HepG2 (cell line): ENCODE measurements around the gene ARFGEF3. TPM values are rescaled to one million over a fixed set of nuclear protein-coding genes. Genes with fewer than 3 reads are reported as not detected.

ENCODE experiments used
- AFF4 ChIP-seq: sonication (generic); formaldehyde crosslinking; IDR thresholded peaks from 2 replicates; pipeline ENCODE4 v1.4.0; 2020; ENCODE audit warnings: missing genetic modification reagents
- ARNTL ChIP-seq: sonication (generic); formaldehyde crosslinking; IDR thresholded peaks from 2 replicates; pipeline ENCODE4 v1.4.0; 2020; ENCODE audit warnings: mild to moderate bottlenecking, missing genetic modification reagents
- HMG20B ChIP-seq: conservative IDR thresholded peaks from 2 replicates; pipeline ENCODE4 v1.6.1; 2016; ENCODE audit warnings: missing genetic modification reagents, missing compliant biosample characterization
- JUNB ChIP-seq: sonication (generic); formaldehyde crosslinking; IDR thresholded peaks from 2 replicates; pipeline ENCODE4 v1.8.0; 2022; ENCODE audit warnings: missing genetic modification reagents, mild to moderate bottlenecking, borderline replicate concordance
- KDM5A ChIP-seq: fragments of 200-600 bp; sonication (generic); IDR thresholded peaks from 2 replicates; pipeline ENCODE4 v1.7.0; 2018; ENCODE audit warnings: antibody characterized with exemption, mild to moderate bottlenecking, low read length, borderline replicate concordance
- MAFF ChIP-seq: IDR thresholded peaks from 2 replicates; pipeline ENCODE4 v1.6.1; 2011; ENCODE audit warnings: low read depth, low read length, improper control_type of control experiment
- NBN ChIP-seq: fragments of 450-650 bp; conservative IDR thresholded peaks from 2 replicates; pipeline ENCODE4 v1.6.1; 2017
- NR3C1 ChIP-seq: sonication (generic); formaldehyde crosslinking; IDR thresholded peaks from 2 replicates; pipeline ENCODE4 v1.4.0; 2020; ENCODE audit warnings: missing genetic modification reagents
- POGK ChIP-seq: sonication (generic); formaldehyde crosslinking; conservative IDR thresholded peaks from 2 replicates; pipeline ENCODE4 v1.8.0; 2022; ENCODE audit warnings: mild to moderate bottlenecking, moderate library complexity, missing genetic modification reagents
- SAP130 ChIP-seq: IDR thresholded peaks from 2 replicates; pipeline ENCODE4 v1.6.1; 2016; ENCODE audit warnings: low read depth
- SRY ChIP-seq: sonication (generic); formaldehyde crosslinking; IDR thresholded peaks from 2 replicates; pipeline ENCODE4 v1.8.0; 2022; ENCODE audit warnings: mild to moderate bottlenecking, missing genetic modification reagents
- SUZ12 ChIP-seq: fragments of 150-350 bp; IDR thresholded peaks from 2 replicates; pipeline ENCODE4 v1.6.1; 2014; ENCODE audit warnings: low read depth, low read length
- ZBTB44 ChIP-seq: sonication (generic); formaldehyde crosslinking; IDR thresholded peaks from 2 replicates; pipeline ENCODE4 v1.4.0; 2020; ENCODE audit warnings: missing genetic modification reagents
- ZFAT ChIP-seq: sonication (generic); formaldehyde crosslinking; conservative IDR thresholded peaks from 2 replicates; pipeline ENCODE4 v1.8.1; 2023; ENCODE audit warnings: missing genetic modification reagents, inconsistent platforms
- ZMAT5 ChIP-seq: sonication (generic); formaldehyde crosslinking; IDR thresholded peaks from 2 replicates; pipeline ENCODE4 v1.5.0; 2020; ENCODE audit warnings: mild to moderate bottlenecking, low read depth, missing genetic modification reagents, borderline replicate concordance
- ZNF383 ChIP-seq: sonication (generic); formaldehyde crosslinking; IDR thresholded peaks from 2 replicates; pipeline ENCODE4 v1.4.0; 2020; ENCODE audit warnings: missing genetic modification reagents, mild to moderate bottlenecking, borderline replicate concordance
- ZNF496 ChIP-seq: sonication (generic); formaldehyde crosslinking; IDR thresholded peaks from 2 replicates; pipeline ENCODE4 v1.8.1; 2023; ENCODE audit warnings: mild to moderate bottlenecking, moderate library complexity, missing genetic modification reagents; ENCODE audit not compliant: insufficient replicate concordance
- ZNF556 ChIP-seq: sonication (generic); formaldehyde crosslinking; IDR thresholded peaks from 2 replicates; pipeline ENCODE4 v1.4.0; 2020; ENCODE audit warnings: mild to moderate bottlenecking, missing genetic modification reagents, borderline replicate concordance
- ZNF703 ChIP-seq: sonication (generic); formaldehyde crosslinking; IDR thresholded peaks from 2 replicates; pipeline ENCODE4 v1.5.1; 2020; ENCODE audit warnings: missing genetic modification reagents, mild to moderate bottlenecking, moderate library complexity, borderline replicate concordance
- ZNF724P ChIP-seq: sonication (generic); formaldehyde crosslinking; IDR thresholded peaks from 2 replicates; pipeline ENCODE4 v1.8.0; 2022; ENCODE audit warnings: missing genetic modification reagents, borderline replicate concordance
- ZNF792 ChIP-seq: IDR thresholded peaks from 2 replicates; pipeline ENCODE4 v1.6.1; 2016
- polyA plus RNA-seq, 8 experiments: library from polyadenylated mRNA; depleted of rRNA in 3 of 8; stranded (reverse) in 7 of 8; unstranded in 1 of 8; fragments of >200 nt; fragmentation: Illumina TruSeq in 4 of 8; extraction: Trizol in 4 of 8; gene quantifications; 2 replicates each; pipeline versions ENCODE4 v1.2.1 to v1.2.3, GENCODE V29; 2011 to 2016; ENCODE audit warnings: low read depth in 4 of 8, missing spikeins in 1 of 8, mixed read lengths in 1 of 8; ENCODE audit not compliant: insufficient read depth in 1 of 8
- total RNA-seq, 5 experiments: library from RNA; depleted of rRNA; stranded (reverse); fragments of >200 nt; fragmentation: Illumina TruSeq; extraction: Trizol; gene quantifications; 2 replicates each; pipeline ENCODE4 v1.2.3, GENCODE V29; 2016; ENCODE audit warnings: low read depth in 1 of 5
- TF ChIP-seq, protein P1 (sequence below): sonication (generic); formaldehyde crosslinking; IDR thresholded peaks from 2 replicates; pipeline ENCODE4 v1.9.0; 2021; ENCODE audit warnings: missing genetic modification reagents, mild to moderate bottlenecking, borderline replicate concordance

The ARFGEF3 gene
- total and polyA plus RNA-seq, 2 of the 13 experiments (the other 11 are each of a cell fraction or from before 2014, with no cell fraction given) = 0.60 to 2.6 TPM

DNA sequence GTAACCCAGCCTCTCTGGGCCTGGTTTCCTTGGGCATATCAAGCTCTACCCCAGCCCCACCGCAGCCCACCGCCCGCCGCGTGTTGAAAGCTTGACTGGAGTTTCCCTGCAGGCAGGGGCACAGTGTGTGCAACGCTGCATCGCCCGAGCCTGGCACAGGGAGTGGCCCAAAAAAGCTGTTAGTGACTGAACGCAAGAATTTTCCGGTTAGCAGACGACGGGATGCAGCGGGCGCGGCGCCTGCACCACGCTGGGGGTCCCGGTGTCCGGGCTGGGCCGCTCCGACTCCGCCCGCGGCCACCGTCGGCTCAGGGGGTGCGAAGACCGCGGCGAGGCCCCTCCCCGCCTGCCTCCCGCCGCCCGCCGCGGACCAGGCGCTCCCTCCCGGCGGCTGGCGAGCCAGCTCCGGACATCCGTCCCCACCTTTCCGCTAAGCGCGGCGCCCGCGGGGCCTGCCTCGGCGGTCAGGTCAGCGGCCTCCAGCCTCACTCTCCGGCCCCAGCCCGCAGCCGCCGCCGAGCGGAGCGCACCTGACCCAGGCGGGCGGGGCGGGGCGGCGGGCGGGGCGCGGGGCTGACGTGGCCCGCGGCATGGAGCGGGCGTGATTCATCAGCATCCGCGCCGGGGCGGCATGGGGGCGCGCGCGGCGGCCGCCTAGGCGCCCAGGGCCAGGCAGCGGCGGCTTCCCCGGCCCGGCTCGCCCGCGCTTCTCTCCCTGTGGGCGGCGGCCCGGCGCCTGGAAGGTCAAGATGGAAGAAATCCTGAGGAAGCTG, at the start of gene ARFGEF3 (continued):
- TF ChIP-seq AFF4 (CRISPR knock-in tag) (no peak), ZNF703 (CRISPR knock-in tag) (no peak), SAP130 (peak; percentile 30), ARNTL (no peak), ZNF556 (CRISPR knock-in tag) (peak; percentile 84; the same call in 1 of the 2 replicates), ZNF792 (CRISPR knock-in tag) (no peak), SRY (CRISPR knock-in tag) (peak; percentile 58), NR3C1 (CRISPR knock-in tag) (no peak), SUZ12 (no peak), KDM5A (no peak), ZNF383 (CRISPR knock-in tag) (no peak), ZBTB44 (CRISPR knock-in tag) (no peak), HMG20B (no peak), POGK (peak; percentile 76; the same call in 1 of the 2 replicates), ZNF724P (CRISPR knock-in tag) (no peak; the same call in 1 of the 2 replicates), ZMAT5 (CRISPR knock-in tag) (no peak), ZFAT (no peak), MAFF (no peak), NBN (no peak), ZNF496 (CRISPR knock-in tag) (no peak), JUNB (CRISPR knock-in tag) (no peak)
- TF ChIP-seq, protein P1, sequence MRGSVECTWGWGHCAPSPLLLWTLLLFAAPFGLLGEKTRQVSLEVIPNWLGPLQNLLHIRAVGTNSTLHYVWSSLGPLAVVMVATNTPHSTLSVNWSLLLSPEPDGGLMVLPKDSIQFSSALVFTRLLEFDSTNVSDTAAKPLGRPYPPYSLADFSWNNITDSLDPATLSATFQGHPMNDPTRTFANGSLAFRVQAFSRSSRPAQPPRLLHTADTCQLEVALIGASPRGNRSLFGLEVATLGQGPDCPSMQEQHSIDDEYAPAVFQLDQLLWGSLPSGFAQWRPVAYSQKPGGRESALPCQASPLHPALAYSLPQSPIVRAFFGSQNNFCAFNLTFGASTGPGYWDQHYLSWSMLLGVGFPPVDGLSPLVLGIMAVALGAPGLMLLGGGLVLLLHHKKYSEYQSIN (CRISPR knock-in tag) = no peak
